ENCODE measurements around the gene AKNAD1. TPM values are rescaled to one million over a fixed set of nuclear protein-coding genes. Genes with fewer than 3 reads are reported as not detected.

The AKNAD1 gene
- total RNA-seq, 3 donors from 2014 or later: 0.60 TPM; not detected in 2

DNA sequence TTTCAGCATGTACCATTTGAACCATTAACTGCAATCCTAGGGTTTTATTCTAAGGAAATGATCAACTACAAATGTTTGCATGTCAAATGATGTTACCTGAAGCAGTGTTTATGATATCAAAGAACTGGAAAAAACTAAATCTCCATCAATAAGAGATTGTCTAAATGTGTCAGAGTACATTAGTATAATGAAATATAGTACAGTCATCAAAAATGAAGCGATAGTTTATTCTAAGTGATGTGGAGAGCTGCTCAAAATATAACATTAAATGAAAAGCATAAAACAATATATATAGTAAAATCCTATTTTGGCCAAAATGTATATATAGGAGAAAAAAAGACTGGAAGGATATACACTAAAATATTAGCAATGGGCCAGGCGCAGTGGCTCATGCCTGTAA, 24.0 kb downstream of the AKNAD1 start:
- DNase-seq: no peak
- no peak for ATAC-seq
- Histone ChIP-seq H3K9me3 (no peaks in the 10 kb centered on the region), H3K4me3 (no peak overlapping the region), H3K4me1 (ENCODE audit: low read depth) (peaks cover 5% of the 10 kb centered on the region), H3K36me3 (ENCODE audit: low read depth) (no peaks in the 10 kb centered on the region)
- intact Hi-C loops (cut with DNase I, micrococcal nuclease): no loop called here
- TF ChIP-seq, protein P1, sequence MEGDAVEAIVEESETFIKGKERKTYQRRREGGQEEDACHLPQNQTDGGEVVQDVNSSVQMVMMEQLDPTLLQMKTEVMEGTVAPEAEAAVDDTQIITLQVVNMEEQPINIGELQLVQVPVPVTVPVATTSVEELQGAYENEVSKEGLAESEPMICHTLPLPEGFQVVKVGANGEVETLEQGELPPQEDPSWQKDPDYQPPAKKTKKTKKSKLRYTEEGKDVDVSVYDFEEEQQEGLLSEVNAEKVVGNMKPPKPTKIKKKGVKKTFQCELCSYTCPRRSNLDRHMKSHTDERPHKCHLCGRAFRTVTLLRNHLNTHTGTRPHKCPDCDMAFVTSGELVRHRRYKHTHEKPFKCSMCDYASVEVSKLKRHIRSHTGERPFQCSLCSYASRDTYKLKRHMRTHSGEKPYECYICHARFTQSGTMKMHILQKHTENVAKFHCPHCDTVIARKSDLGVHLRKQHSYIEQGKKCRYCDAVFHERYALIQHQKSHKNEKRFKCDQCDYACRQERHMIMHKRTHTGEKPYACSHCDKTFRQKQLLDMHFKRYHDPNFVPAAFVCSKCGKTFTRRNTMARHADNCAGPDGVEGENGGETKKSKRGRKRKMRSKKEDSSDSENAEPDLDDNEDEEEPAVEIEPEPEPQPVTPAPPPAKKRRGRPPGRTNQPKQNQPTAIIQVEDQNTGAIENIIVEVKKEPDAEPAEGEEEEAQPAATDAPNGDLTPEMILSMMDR (IDR thresholded peaks at IDR 0.05): no peak

DNA sequence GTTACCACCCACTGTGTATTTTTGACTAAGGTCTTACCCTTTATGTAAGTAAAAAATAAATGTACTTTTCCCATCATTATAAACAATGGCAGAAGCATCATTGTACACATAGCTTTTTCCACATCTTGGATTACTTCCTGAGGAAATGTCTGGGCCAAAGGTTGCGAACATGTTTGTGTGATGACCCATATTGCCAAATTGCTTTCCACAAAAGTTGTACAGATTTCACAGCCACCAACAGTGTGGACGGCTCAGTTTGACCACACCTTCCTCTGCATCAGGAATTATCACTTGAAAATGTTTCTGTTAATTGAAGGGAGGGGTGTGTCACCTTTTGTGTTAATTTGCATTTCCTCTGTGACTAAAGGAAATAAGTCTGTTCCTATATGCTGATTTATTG, 25.7 kb downstream of the AKNAD1 start:
- H3K9me3 ChIP-seq: no peaks in the 10 kb centered on the region
- intact Hi-C loops (cut with DNase I, micrococcal nuclease): no loop called here
- H3K4me1 ChIP-seq (ENCODE audit: low read depth): peaks cover 6% of the 10 kb centered on the region
- DNase-seq (no peak), ATAC-seq (peak; percentile 22)
- H3K4me3 ChIP-seq: no peak overlapping the region
- TF ChIP-seq, protein P1 (IDR thresholded peaks at IDR 0.05): no peak
- H3K36me3 ChIP-seq (ENCODE audit: low read depth): no peaks in the 10 kb centered on the region

DNA sequence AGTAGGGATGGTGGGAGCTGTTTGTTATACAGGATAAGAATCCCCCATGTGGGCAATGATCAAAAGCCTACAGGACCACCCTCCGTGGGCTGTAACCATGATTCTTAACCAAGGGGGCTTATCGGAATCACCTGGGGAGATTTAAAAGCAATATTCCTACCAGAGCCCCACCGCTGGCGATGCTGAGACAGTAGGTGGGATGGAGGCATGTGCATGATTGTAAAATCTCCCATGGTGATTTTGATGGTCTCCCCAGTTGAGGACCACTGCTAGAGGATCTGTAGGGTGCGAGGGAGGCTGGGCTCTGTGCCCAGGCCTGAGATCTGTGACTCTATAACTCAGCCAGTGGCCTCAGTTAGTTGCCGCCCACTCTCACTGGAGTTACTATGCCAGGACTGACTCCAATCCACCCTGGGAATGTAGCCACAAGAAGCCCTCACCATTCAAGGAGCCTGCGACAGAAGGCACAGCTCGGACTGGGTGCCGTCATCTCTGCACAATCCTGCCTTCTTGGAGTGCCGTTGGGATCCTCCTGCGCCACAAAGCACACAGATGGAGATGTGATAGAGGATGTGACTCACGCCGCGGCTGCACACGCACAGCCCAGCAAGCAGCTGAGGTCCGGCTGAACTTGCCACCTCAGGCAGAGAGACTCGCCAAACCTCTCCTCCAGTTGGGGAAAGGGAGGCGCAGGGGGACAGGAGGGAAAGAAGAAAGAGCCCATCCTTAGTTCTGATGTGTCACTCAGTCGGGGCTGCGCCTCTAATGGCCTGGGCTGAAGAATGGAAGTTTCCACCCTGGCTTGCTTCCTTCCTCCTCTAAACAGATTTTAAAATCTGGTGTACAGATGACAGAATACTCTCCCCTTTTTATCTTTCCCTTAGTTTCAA, 26.5 kb downstream of the AKNAD1 start:
- TF ChIP-seq, protein P1 (IDR thresholded peaks at IDR 0.05): no peak
- ATAC-seq: peak; percentile 74
- intact Hi-C loops (cut with DNase I, micrococcal nuclease): no loop called here
- Histone ChIP-seq H3K4me1 (ENCODE audit: low read depth) (peaks cover 6% of the 10 kb centered on the region), H3K36me3 (ENCODE audit: low read depth) (no peaks in the 10 kb centered on the region), H3K4me3 (no peak overlapping the region), H3K9me3 (no peaks in the 10 kb centered on the region)
- peak; percentile 37 to 72 (median 42) for DNase-seq

DNA sequence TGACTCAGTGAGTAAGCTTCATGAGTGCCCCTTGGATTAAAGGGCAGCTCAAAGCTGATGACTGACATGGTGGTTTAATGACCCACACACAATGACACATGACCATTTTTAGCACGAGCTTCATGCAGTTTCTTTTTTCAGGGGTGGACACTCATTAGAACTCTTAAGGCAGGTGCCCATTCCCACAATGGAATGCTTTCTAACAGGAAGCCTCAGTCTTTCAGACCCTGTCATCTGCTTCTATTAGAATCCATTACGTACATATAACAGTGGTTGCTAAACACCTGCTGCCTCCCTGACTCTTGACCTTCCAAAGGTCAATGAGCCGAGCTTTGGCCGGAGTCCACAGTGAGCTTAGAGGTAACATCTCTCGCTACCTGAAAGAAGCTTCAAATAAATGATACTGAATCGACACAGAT, 27.4 kb downstream of the AKNAD1 start:
- H3K9me3 ChIP-seq: no peaks in the 10 kb centered on the region
- DNase-seq: no peak
- no peak for ATAC-seq
- no peak overlapping the region for H3K4me3 ChIP-seq
- intact Hi-C loops (cut with DNase I, micrococcal nuclease): loop anchor here in 1 of 2 donors (5.0 kb wide), 1 partner anchor 68 kb away; no protein-coding TSS in a partner anchor
- TF ChIP-seq, protein P1 (IDR thresholded peaks at IDR 0.05): no peak
- H3K36me3 ChIP-seq (ENCODE audit: low read depth): no peaks in the 10 kb centered on the region
- peaks cover 6% of the 10 kb centered on the region for H3K4me1 ChIP-seq (ENCODE audit: low read depth)

DNA sequence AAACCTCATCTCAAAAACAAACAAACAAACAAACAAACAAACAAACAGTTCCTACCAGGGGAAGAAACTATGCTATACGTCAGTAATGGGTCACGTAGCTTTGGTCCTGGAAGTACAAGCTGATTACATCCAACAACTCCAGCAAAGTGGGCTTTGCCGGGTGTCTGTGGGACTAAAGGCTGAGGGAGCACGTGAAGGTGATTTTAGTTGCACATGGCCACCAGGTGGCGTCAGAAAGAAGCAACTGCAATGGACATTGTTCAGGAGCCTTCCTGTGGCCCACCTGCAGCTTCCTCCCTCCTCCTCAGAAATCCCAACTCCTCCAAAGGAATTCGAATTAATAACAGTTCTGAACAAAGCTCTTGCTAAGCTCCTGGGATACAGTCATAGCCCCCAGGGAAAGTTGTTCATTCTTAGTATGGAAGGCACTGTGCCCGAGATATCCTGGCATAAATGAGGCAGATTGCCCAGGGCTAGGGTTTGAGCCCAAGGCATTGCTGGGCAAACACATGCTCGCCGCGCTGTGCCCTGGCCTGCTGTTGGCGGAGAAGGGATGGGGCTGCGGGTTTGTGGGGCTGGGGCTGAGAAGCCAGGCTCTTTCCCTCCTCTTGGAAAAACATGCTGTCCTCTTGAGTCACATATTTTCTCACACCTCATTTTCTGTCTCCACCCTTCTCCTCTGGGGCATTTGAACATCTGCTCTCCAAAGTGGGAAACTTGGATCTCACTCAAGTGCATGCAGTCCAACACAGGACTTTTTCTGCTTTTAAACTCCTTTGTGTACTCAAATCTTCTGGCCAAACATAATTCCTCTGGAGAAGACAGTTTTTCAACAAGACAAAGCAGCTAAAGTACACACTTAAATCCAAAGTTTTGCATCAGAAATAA, 28.6 kb downstream of the AKNAD1 start:
- no peaks in the 10 kb centered on the region for H3K9me3 ChIP-seq
- H3K4me3 ChIP-seq: no peak overlapping the region
- no peaks in the 10 kb centered on the region for H3K36me3 ChIP-seq (ENCODE audit: low read depth)
- TF ChIP-seq, protein P1 (IDR thresholded peaks at IDR 0.05): peak; percentile 30
- peak; percentile 77 for ATAC-seq
- H3K4me1 ChIP-seq (ENCODE audit: low read depth): peaks cover 6% of the 10 kb centered on the region
- peak; percentile 56 to 90 (median 76) for DNase-seq
- intact Hi-C loops (cut with DNase I, micrococcal nuclease): loop anchor here (1.0 to 5.0 kb wide), 2 partner anchors 69 to 70 kb away; no protein-coding TSS in a partner anchor
